Measurements from ENCODE around the gene MMEL1.
"Not testable (repeated sequence)": the region's sequence is repeated elsewhere in the genome, so short reads cannot be mapped to it uniquely, and the experiment has no call there.

The MMEL1 gene

GRCh38 chr1:2628933-2629626 lies 3.7 kb downstream of the MMEL1 start:
- DNase-seq = no peak

- DNase-seq = no peak
Measured at GRCh38 chr1:2628191-2628932, 4.5 kb downstream of the MMEL1 start.

- no peak for DNase-seq
Measured at GRCh38 chr1:2627746-2628145, 5.1 kb downstream of the MMEL1 start.

GRCh38 chr1:2625748-2626147 lies 7.1 kb downstream of the MMEL1 start:
- DNase-seq = not testable (repeated sequence)

- DNase-seq = no peak
Measured at GRCh38 chr1:2625311-2625710, 7.5 kb downstream of the MMEL1 start.

- no peak for DNase-seq
Measured at GRCh38 chr1:2624735-2625300, 8.0 kb downstream of the MMEL1 start.

- DNase-seq = no peak
Measured at GRCh38 chr1:2623571-2624337, 9.1 kb downstream of the MMEL1 start.

- DNase-seq = no peak
Measured at GRCh38 chr1:2617971-2618470, 14.8 kb downstream of the MMEL1 start.

GRCh38 chr1:2614145-2614544 lies 18.7 kb downstream of the MMEL1 start:
- no peak for DNase-seq

- DNase-seq = no peak
Measured at GRCh38 chr1:2612591-2613365, 20.0 kb downstream of the MMEL1 start.

- no peak for DNase-seq
Measured at GRCh38 chr1:2611621-2612437, 21.0 kb downstream of the MMEL1 start.

GRCh38 chr1:2611031-2611501 lies 21.8 kb downstream of the MMEL1 start:
- peak in 12 of 51 donors; percentile 11 to 61 (median 29) for DNase-seq

- peak in 19 of 51 donors; percentile 12 to 56 (median 29) for DNase-seq
Measured at GRCh38 chr1:2610036-2610959, 22.5 kb downstream of the MMEL1 start.

GRCh38 chr1:2609319-2610035 lies 23.3 kb downstream of the MMEL1 start:
- DNase-seq = no peak

GRCh38 chr1:2607641-2608091 lies 25.1 kb downstream of the MMEL1 start:
- no peak for DNase-seq

GRCh38 chr1:2606881-2607621 lies 25.8 kb downstream of the MMEL1 start:
- no peak for DNase-seq

GRCh38 chr1:2606396-2606880 lies 26.4 kb downstream of the MMEL1 start:
- DNase-seq = no peak

Data from hypothalamus (tissue), 51 donors.